GM21526 (cell line): ENCODE data around the gene MED12.
A peak's percentile ranks its signal among the peaks of the same experiment; 100 is the strongest.

Source experiments
- ATAC-seq: cut with Tn5 transposase; IDR thresholded peaks from one replicate; pipeline ENCODE4 v1.9.1; 2021; ENCODE audit warnings: moderate library complexity; ENCODE audit not compliant: unreplicated experiment, low FRiP score

The MED12 gene

GRCh38 chrX:71118032-71118984 lies at the start of gene MED12:
TSS of gene MED12 (plus strand) at chrX:71118596. CDS start at chrX:71118755, 159 bp downstream.
- ATAC-seq = peak; percentile 85

- no peak for ATAC-seq
Measured at GRCh38 chrX:71070531-71070930, 47.9 kb upstream of the MED12 start.

- no peak for ATAC-seq
Measured at GRCh38 chrX:71081330-71082123, 36.9 kb upstream of the MED12 start.

GRCh38 chrX:71082124-71082647 lies 36.2 kb upstream of the MED12 start:
- ATAC-seq = no peak

GRCh38 chrX:71082822-71083221 lies 35.6 kb upstream of the MED12 start:
- ATAC-seq = no peak

GRCh38 chrX:71085900-71086299 lies 32.5 kb upstream of the MED12 start:
- no peak for ATAC-seq

- ATAC-seq = no peak
Measured at GRCh38 chrX:71091263-71091662, 27.1 kb upstream of the MED12 start.

- ATAC-seq = no peak
Measured at GRCh38 chrX:71095033-71095432, 23.4 kb upstream of the MED12 start.

- ATAC-seq = peak; percentile 65
Measured at GRCh38 chrX:71095555-71095980, 22.8 kb upstream of the MED12 start, which contains the start of gene FOXO4. TSS of gene FOXO4 (plus strand) at chrX:71095851. CDS start at chrX:71096529, 678 bp downstream.

GRCh38 chrX:71095981-71096759 lies 22.2 kb upstream of the MED12 start:
- no peak for ATAC-seq

- ATAC-seq = no peak
Measured at GRCh38 chrX:71096760-71097032, 21.7 kb upstream of the MED12 start.

- no peak for ATAC-seq
Measured at GRCh38 chrX:71098302-71098701, 20.1 kb upstream of the MED12 start.

- ATAC-seq = no peak
Measured at GRCh38 chrX:71098951-71099506, 19.4 kb upstream of the MED12 start.

GRCh38 chrX:71099736-71100135 lies 18.7 kb upstream of the MED12 start:
- no peak for ATAC-seq

GRCh38 chrX:71100581-71101505 lies 17.6 kb upstream of the MED12 start:
- no peak for ATAC-seq

GRCh38 chrX:71102292-71102691 lies 16.1 kb upstream of the MED12 start:
- no peak for ATAC-seq

GRCh38 chrX:71103110-71103983 lies 15.0 kb upstream of the MED12 start:
- ATAC-seq = no peak

- ATAC-seq = no peak
Measured at GRCh38 chrX:71105628-71106027, 12.8 kb upstream of the MED12 start.
